Cardiac muscle cell (in vitro differentiated cells and primary cell): Measurements from ENCODE around the gene RORB. TPM values are rescaled to one million over a fixed set of nuclear protein-coding genes. Genes with fewer than 3 reads are reported as not detected.

ENCODE experiments used
- DNase-seq, 2 donors: peaks; one replicate each; pipeline versions ENCODE4 v3.0.0 to v3.0.0-alpha.2; 2010 to 2017; ENCODE audit warnings: low read depth in 1 of 2, low spot score in 1 of 2
- H3K27ac ChIP-seq: fragments of 200-600 bp; sonication (generic); 2 replicates; pipeline ENCODE4 v1.5.1; 2016
- H3K27me3 ChIP-seq: fragments of 200-600 bp; sonication (generic); 2 replicates; pipeline ENCODE4 v1.6.0; 2016; ENCODE audit warnings: control low read depth
- H3K36me3 ChIP-seq: fragments of 200-600 bp; sonication (generic); 2 replicates; pipeline ENCODE4 v1.5.1; 2016; ENCODE audit warnings: control low read depth
- H3K4me1 ChIP-seq: fragments of 200-600 bp; sonication (generic); 2 replicates; pipeline ENCODE4 v1.8.1; 2017; ENCODE audit warnings: low read depth, mild to moderate bottlenecking, mixed run types
- H3K4me3 ChIP-seq: fragments of 200-600 bp; sonication (generic); 2 replicates; pipeline ENCODE4 v1.5.1; 2016; ENCODE audit warnings: mild to moderate bottlenecking
- H3K9me3 ChIP-seq: fragments of 200-600 bp; sonication (generic); 2 replicates; pipeline ENCODE4 v1.5.1; 2017; ENCODE audit warnings: low read depth, mild to moderate bottlenecking, control low read depth
- CTCF ChIP-seq: IDR thresholded peaks from 2 replicates; pipeline ENCODE4 v1.5.1; 2012; ENCODE audit warnings: low read depth, mild to moderate bottlenecking, low read length
- polyA plus RNA-seq: library from polyadenylated mRNA; unstranded; fragments of >200 nt; fragmentation: Nextera tagmentation; extraction: Ambion mirVana; gene quantifications from 2 replicates; pipeline ENCODE4 v1.2.1, GENCODE V29; 2016
- total RNA-seq: library from RNA; depleted of rRNA; stranded (reverse); fragments of >200 nt; gene quantifications from 2 replicates; pipeline ENCODE4 v1.2.3, GENCODE V29; 2016

The RORB gene
- total and polyA plus RNA-seq, 2 experiments from 2014 or later = 0.03 TPM; not detected in 1

- H3K36me3 ChIP-seq = no peaks in the 10 kb centered on the region
- DNase-seq = no peak
- no peak overlapping the region for H3K4me3 ChIP-seq
- no peaks in the 10 kb centered on the region for H3K9me3 ChIP-seq
- H3K4me1 ChIP-seq = no peaks in the 10 kb centered on the region
- TF ChIP-seq CTCF = no peak
- no peaks in the 10 kb centered on the region for H3K27me3 ChIP-seq
- no peak overlapping the region for H3K27ac ChIP-seq
Measured at GRCh38 chr9:74478606-74479005, 18.5 kb upstream of the RORB start.

DNA sequence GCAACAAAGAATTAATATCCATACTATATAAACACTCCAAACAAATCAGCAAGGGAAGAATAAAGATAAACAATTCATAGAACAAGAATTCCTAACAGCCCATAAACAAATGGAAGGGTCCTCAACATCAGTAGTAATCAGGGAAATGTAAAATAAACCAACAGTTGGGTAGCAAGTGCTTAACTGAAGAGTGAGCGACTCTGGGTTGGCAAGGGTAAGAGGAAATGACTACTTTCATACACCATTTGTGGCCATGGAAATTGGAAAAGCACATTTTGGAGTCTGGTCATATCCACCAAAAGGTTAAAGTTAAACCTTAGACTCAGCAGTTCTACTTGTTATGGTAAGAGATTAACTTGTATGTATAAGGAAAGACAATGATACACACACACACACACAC lies 17.4 kb upstream of the RORB start:
- H3K36me3 ChIP-seq = no peaks in the 10 kb centered on the region
- H3K4me3 ChIP-seq = no peak overlapping the region
- no peaks in the 10 kb centered on the region for H3K27me3 ChIP-seq
- no peaks in the 10 kb centered on the region for H3K4me1 ChIP-seq
- H3K9me3 ChIP-seq = no peaks in the 10 kb centered on the region
- no peak for TF ChIP-seq CTCF
- H3K27ac ChIP-seq = no peak overlapping the region
- DNase-seq = no peak

DNA sequence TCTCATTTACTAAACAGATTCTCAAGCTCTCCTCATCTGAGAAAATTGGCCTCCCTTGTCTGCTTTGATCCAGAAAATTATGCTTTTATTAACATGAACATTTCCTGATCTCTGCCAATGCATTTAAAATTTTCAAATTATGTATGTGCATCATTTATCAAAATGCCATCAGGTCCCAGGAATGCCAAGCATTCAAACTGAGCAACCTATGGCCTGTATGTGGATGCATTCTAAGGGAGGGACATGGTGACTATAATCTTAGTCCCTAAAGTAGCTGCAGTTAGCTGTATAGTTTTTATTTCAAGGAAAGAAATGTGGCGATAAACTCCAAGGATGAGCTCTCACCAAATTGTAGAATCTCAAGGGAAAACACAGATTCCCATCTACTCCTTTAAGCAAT lies 9.7 kb upstream of the RORB start:
- Histone ChIP-seq H3K27me3 (no peaks in the 10 kb centered on the region), H3K4me1 (no peaks in the 10 kb centered on the region), H3K4me3 (no peak overlapping the region), H3K36me3 (no peaks in the 10 kb centered on the region), H3K27ac (no peak overlapping the region), H3K9me3 (no peaks in the 10 kb centered on the region)
- no peak for DNase-seq
- no peak for TF ChIP-seq CTCF

- peaks cover 47% of the 10 kb centered on the region for H3K27me3 ChIP-seq
- no peaks in the 10 kb centered on the region for H3K36me3 ChIP-seq
- H3K4me1 ChIP-seq = peaks cover 5% of the 10 kb centered on the region
- no peak for DNase-seq
- no peaks in the 10 kb centered on the region for H3K9me3 ChIP-seq
- no peak overlapping the region for H3K27ac ChIP-seq
- no peak overlapping the region for H3K4me3 ChIP-seq
- TF ChIP-seq CTCF = no peak
Measured at GRCh38 chr9:74493512-74493911, 3.6 kb upstream of the RORB start.

DNA sequence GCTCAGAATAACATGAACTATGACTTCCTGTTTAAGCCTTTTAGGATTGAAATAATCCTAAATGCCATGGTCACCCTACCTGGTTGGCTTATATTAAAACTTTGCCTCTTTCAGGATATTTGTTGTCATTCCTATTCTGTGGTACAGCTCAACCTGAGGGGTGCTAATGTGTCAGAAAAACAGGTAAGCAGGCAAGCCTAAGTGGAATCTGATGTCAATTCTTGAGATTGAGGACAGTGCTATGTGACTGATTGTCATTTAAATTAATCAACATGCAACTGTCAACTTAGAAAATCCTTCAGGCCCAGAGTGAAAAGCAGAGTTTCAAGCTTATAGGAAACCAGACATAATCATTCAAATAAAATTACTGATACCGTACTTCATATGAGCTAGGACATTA lies 2.6 kb upstream of the RORB start:
- Histone ChIP-seq H3K4me1 (peaks cover 5% of the 10 kb centered on the region), H3K36me3 (no peaks in the 10 kb centered on the region), H3K27me3 (peaks cover 57% of the 10 kb centered on the region), H3K4me3 (no peak overlapping the region), H3K27ac (no peak overlapping the region), H3K9me3 (no peaks in the 10 kb centered on the region)
- no peak for TF ChIP-seq CTCF
- DNase-seq = no peak

- Histone ChIP-seq H3K27ac (no peak overlapping the region), H3K36me3 (no peaks in the 10 kb centered on the region), H3K27me3 (peaks cover 76% of the 10 kb centered on the region), H3K4me1 (peaks cover 5% of the 10 kb centered on the region), H3K4me3 (peak overlapping the region; percentile 43), H3K9me3 (no peaks in the 10 kb centered on the region)
- TF ChIP-seq CTCF = no peak
- DNase-seq = peak in 1 of 2 donors; percentile 1
Measured at GRCh38 chr9:74496406-74496805, 729 bp upstream of the RORB start.
